Measurements from ENCODE around the gene FLNC.
A peak's percentile ranks its signal among the peaks of the same experiment; 100 is the strongest.

The FLNC gene

DNA sequence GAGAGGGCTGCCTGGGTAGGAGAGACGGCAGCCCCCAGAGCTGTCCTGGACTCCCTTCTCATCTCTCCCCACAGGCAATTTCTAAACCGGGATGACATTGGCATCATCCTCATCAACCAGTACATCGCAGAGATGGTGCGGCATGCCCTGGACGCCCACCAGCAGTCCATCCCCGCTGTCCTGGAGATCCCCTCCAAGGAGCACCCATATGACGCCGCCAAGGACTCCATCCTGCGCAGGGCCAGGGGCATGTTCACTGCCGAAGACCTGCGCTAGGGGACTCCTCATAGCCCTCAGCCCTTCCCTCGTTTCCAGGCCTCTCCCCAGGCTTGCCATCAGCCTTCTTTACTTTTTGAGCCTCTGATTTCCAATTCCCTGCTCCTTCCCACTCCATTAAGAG, 35.1 kb downstream of the FLNC start:
- no peak for DNase-seq (ENCODE audit: low spot score)

DNA sequence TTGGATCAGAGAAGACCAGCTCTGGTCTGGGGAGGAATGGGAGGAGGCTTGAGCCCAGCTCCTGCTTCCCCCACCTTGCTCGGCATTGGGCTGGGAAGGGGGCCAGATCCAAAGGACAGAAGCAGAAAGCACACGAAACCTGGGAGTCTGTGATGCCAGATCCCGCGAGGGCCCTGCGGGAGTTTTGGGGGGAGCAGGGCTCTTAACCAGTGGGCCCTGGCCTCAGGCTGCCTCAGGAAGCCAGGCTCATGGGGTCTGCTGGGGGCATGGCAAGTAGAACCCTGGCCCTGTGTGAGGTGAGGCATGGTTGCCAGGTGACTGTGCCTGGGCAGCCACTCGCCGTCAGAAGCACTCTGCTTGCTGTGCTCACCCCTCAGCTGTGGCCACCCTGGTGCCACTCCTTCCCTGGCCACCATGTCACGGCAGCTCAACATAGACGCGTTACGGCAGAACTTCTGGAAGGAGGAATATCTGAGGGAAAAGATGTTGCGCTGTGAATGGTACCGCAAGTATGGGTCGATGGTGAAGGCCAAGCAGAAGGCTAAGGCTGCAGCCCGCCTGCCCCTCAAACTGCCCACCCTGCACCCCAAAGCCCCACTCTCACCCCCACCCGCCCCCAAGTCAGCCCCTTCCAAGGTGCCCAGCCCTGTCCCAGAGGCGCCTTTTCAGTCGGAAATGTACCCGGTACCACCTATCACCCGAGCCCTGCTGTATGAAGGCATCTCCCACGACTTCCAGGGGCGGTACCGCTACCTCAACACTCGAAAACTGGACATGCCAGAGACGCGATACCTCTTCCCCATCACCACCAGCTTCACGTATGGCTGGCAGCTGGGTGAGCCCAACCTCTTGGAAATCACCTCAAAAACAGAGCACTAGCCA, 36.0 kb downstream of the FLNC start:
- DNase-seq (ENCODE audit: low spot score), result no peak

DNA sequence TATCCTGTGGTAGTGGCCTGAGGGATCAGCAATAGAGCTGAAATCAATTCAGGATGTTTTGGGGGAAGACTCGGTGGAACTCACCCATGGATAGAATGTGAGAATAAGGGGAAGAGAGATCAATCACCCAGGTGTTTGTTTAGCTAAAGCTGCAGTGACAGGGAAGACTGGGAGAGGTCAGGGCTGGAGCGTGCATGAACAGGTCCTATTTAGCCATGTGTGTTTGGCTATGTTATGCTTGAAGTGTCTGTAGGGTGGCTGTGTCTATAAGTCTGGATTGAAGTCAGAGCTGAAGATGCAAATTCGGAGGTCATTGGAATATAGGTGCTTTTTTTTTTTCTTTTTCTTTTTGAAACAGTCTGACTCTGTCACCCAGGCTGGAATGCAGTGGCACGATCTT, 37.0 kb downstream of the FLNC start:
- DNase-seq (ENCODE audit: low spot score), result no peak

DNA sequence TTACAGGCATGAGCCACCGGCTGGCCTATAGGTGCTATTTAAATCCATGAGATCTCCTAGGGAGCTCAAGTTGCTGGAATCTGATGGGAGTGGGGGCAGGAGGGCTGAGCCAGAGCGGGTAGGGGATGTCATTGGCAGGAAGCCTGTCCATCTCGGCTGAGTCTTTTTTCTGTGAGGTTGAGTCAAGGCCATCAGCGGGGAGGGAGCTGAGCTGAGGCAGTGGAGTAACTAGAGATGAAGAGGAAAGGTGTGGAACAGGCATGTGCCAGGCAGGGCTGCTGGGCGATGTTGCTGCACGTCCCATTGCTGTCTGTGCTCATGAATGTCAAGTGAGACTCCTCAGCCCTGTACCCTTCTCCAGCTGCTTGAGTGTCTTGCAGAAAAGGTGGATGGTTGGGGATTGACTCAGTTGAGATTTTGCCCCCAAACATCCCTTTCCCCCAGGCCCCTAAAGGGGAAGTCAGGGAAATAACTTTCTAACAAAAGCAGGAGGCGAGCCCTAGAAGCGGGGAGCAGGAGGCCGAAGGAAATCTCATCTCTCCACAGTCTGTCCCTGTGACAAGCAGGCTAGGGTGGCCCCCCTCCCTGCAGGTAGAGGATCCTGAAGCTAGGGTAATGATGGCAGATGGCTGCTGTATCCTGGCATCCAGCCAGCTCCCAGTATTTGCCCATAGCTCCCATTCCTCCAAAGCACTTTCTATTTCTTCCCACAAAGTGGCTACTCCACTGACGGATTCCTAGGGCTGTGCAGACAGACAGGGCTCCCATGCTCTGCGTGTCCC, 37.8 kb downstream of the FLNC start:
- no peak for DNase-seq (ENCODE audit: low spot score)

DNA sequence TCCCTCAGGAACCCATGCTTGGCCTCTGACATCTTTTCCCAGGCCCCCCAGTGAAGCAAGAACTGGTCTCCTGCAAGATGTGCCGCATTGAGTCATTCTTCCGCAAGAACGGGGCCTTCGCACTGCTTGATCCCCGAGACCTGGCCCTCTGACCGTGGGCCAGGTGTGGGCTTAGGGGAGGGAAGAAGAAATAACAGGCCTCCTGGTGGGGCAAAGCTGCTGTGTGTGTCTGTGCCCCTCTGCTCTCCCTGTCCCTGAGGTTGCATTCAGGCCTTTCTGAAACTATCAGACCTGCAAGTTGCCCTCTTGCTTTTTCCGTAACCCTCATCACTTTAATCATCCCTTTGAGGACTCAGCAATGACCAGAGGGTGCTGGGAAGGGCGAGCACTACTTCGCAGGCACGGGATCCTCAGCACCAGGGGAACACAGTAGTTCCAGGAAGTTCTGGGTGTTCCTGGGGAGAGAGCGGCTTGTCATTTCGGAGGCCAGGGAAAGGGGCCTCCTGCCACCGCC, 38.5 kb downstream of the FLNC start:
- no peak for DNase-seq (ENCODE audit: low spot score)

DNA sequence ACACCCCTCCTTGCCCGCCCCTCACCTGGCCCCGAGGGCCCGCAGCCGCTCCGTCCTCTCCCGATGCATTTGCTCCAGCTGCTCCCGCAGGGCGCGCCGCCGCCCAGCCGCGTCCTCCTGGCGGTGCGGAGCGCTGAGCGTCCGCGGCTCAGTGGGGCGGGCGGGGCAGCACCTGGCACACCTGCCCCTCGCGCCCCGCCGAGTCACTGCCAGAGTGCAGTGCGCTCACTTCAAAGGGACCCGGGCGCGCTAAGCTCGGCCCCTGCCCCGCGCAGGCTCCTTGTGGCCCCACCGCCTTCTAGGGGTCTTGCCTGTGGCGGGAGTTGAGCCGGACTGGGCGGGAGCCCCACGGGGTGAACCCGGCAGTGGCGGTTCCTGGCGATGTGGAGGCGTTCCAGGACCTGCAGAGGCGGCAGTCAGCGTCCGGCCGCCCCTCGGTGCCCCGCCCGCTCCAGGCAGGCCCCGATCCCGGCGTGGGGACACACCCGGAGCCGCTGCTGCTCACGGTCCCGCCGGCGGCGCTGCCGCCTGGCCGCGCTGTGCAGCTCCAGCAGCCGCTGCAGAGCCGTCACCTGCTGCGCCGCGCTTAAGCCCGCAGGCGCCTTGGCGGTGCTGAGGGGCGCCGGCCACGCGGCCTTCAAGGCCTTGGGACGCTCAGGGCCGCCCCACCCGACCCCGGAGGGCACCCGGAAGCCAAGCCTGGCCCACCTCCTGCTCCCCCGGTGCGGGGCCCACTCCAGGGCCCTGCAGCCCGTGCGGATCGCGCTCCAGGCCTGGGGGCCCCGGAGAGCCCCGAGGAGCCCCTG, 39.1 kb downstream of the FLNC start:
- DNase-seq (ENCODE audit: low spot score), result peak; percentile 75

DNA sequence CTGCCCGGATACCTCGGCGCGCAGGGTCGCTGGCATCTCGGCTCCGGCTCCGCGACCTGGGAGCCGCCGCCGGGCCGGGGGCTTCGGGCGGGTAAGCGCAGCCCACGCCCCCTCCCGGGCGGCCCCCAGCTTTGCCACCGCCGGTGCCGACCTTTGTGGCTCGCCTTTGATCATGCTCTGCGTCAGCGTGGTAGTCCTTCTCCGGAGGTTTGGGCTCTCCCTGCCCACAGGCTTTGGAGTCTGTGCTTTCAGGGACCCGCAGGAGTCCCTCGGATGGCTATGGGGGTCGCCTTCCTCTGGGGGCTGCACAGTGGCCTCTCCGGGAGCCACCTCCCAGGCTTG, 39.7 kb downstream of the FLNC start:
- DNase-seq (ENCODE audit: low spot score), result no peak

DNA sequence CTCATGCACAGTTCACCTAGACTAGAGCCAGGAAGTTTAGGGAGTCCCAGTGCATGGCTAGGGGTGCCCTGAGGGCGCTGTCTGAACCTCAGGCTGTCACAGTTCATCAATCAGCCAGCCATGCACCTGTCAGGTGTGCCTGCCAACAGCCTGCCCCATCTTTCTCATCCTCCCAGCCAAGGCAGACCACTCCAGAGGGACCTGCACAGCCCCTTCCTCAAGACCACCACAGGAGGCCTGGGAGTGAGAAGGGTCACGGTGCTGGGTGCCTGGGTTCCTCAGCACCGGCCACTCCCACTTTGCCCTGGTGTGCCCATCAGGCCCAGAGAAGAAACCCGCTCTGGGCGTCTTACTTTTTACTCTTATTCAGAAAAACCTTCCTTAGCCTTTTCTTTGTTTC, 40.8 kb downstream of the FLNC start:
- DNase-seq (ENCODE audit: low spot score), result no peak

DNA sequence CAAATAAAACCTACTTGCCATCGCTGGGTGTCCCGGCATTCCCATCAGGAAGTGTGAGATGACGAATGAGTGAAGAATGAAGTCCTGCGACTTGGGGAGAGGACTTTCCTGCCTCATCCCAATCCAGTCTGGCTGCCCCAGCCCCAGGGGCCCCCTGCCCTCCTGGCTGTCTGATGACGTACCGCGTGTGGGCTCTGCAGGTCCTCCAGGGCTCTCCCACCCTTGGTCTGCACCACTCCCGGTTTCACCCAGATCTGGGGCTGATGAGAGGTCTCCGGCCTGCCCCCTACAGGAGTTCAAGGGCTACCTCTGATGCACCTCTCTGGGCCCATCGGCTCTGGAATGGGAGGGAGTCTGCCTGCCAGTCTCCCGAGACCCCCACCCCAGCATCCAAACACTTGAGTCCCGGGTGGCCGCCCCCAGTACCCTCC, 42.2 kb downstream of the FLNC start:
- no peak for DNase-seq (ENCODE audit: low spot score)

DNA sequence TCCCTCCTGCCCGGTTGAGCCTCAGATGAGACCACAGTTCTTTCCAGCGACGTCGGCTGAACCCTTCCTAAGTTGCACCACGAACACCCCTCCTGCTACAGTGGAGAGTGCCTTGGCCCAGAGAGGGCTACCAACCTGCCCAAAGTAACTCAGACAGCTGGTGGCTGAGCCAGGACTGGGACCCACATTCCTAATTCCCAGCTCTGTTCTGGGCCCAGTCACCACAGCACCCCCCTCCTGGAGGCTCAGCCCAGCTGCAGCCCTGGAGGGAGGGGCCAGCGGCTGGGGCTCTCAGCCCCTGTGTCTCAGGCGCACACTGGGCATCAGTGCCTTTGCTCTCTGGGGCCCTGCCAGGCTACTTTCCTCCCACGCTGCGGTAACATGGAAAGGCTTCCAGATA, 43.0 kb downstream of the FLNC start:
- DNase-seq (ENCODE audit: low spot score), result no peak

DNA sequence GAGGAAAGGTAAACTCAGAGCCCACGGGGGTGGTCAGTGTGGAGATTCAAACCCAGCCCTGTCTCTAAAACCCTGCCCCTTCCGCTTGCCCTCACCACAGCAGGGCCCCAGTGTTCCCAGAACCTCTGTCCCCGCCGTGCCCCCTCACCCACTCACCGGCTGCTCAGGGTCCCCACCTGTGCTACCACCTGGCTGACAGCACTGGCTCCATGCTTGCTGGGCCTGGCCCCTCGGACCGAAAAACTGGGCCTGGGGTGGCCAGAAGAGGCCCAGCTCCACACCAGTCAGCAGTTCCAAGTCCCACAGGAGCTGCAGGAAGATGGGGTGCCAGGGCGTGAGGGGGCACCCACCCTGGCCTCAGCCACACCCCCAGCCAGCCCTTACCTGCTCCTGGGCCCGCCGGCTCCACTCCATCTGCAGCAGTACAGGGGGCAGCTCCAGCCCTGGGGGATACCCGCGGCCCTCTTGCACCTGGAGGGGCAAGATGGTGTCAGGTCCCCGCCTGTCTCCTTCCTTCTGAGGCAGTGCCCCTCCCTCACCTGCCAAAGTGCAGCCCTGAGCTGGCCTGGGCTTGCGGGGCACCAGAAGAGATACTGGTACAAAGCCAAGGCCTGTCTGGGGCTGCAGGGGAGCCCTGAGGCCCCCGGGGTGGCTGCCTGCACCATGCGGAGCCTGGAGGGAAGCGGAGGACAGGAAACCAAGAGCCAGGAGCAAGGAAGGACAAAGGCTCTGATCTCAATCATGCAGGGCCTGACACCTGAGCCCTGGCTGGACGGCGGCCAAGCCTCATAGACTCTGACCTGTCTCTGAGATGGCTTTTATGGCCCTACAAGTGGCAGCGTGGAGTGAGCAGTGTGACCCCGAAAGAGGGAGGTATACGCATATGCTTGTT, 44.2 kb downstream of the FLNC start:
- no peak for DNase-seq (ENCODE audit: low spot score)

DNA sequence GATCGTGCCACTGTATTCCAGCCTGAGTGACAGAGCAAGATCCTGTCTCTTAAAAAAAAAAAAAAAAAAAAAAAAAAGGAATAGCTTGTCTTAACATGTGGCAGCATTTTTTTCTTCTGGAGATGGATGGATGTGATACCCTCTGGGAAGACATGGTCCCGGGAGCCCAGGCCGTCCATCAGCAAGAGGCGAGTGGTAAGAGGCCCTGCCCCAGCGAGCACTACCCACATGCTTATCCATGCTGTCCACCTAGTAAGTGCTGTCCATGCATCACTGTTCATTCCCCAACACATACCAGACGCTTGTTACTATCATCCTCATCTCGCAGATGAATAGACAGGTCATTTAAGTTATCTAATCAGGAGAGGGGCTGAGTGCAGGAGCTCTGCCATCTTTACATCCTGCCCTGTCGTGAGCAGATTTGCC, 45.3 kb downstream of the FLNC start:
- DNase-seq (ENCODE audit: low spot score), result no peak

DNA sequence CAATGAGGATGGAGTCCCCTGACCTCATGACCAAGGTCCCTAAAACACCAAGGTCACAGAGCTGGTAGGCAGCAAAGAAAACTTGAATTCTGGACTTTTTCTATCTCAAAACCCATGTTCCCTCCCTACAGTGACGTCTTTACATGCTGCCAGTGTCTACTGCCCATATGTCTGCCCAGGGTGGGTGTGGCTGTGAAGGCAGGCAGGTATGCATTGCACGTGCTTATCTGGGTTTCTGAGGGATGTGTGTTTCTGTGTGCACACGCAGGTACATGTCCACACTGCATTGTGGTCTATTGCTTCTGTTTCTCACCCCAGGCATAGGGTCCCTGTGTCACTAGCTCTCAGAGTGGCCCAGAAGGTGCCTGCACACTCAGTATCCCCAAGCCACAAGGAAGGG, 45.9 kb downstream of the FLNC start:
- no peak for DNase-seq (ENCODE audit: low spot score)

DNA sequence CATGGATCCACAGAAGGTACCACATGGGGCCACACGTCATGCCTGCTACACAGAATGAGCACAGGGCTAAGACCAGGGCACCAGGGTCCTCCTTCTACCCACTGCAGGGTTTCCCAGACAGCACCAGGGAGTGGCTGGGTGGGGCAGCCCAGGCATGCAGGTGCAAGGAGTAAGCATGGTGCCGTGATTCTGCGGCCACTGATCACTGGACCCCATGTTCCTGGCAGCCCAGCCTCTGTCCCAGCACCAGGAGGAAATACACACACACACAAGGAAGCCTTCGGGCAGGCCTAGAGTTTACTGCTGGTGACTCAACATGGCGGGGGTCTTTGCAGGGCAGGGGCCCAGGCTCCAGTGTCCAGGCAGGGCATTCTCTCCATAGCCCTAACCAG, 46.4 kb downstream of the FLNC start:
- DNase-seq (ENCODE audit: low spot score), result no peak

DNA sequence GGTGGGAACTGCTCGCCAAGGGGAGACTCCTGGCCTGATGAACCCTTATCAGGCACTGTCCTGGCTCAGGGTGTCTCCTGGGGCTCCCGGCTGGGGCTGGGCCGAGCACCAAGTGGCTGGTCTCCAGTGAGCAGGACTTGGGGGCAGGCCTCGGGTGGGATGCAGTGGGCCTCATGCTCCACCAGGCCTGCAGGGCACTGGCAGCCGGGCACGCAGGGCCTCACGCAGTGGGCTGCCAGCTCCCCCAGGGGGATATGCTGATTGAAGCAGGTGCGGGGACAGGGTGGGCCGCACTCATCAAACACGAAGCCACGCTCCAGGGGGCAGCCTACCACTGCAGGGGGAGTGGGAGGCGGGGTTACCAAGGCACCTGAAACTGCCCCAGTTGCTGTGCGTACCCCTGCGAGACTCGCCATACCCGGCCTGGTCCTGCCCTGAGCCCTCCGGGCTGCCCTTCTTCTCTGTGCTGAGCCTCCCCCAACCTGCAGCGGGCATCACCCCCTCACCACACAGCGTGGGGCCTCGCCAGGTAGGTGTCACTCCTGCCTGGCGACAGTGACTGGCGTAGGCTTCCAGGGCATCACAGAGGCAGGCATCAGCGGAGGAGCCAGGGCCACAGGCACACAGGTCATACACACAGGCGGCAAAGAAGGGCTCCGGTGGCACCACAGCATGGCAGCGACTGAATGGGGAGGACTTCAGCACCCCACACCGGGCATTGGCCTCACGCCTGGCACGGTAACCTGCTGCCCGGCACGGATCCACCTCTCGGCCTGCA, 47.0 kb downstream of the FLNC start:
- DNase-seq (ENCODE audit: low spot score), result no peak

DNA sequence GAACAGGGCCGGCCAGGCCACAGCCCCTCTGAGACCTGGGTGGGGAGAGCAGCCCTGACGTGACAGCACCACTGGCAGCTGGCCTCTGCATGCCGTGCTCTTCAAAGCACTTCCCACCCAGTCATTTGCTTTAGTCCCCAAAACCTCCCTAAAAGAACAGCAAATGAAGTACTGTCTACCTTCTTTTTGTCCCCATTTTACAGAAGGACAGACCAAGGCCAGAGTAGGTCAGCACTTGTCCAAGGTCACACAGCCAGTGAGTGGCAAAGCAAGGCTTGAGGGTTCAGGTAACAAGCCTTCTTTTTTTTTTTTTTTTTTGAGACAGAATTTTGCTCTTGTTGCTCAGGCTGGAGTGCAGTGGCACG, 47.5 kb downstream of the FLNC start:
- DNase-seq (ENCODE audit: low spot score), result no peak

DNA sequence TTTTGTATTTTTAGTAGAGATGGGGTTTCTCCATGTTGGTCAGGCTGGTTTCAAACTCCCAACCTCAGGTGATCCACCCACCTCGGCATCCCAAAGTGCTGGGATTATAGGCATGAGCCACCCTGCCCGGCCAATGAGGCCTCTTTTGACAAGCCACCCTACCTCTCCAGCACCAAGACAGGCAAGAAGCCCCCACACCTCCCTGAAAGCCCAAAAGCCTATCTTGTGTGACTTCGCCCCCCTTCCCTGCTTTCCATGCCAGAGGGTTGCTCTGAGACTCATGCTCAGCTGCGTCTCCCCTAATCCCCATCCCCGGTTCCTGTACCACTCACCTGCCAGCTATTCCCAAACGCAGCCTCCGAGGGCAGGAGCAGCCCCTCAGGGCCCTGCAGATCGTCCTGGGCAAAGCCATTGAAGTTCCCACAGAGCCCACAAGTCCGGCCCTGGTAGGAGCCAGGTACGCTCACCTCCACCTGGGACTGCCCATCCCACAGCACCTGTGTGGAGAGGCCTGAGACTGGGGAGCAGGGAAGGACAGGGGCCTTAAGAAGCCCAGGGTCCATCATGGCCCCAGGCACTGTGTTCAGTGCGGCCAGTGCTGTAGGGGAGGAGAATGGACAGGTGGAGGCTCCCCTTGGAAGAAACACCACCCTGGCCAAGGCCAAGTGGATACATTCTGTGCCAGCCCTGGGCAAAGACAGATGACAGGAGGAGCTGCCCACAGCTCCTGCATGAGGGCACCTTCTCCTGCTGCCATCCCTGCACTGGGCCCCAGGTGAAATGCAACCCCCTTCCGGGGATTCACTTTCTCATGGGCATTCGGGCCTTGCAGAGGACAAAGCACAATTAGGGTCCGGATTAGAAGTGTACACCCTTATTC, 48.3 kb downstream of the FLNC start:
- DNase-seq (ENCODE audit: low spot score), result no peak

DNA sequence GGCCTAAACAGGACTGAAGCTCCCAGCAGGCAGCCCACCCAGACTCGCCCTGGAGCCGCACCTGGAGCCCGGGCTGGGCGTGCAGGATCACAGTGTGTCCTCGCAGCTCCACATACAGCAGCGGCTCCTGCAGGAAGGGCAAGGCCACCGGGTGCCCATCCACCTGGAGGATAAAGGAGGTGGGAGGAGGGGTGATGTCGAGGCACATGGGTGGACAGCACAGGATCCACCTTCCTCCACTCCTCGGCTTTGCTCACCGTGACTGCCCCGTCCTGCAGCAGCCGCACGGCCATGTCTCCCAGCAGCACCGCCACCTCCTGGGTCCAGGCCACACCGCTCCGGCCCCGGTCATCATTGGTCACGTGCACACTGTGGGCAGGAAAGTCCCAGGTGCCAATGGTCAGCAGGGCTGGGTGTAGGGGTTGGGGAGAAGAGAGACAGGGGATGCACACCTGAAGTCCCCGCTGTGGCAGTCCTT, 49.3 kb downstream of the FLNC start:
- no peak for DNase-seq (ENCODE audit: low spot score)

DNA sequence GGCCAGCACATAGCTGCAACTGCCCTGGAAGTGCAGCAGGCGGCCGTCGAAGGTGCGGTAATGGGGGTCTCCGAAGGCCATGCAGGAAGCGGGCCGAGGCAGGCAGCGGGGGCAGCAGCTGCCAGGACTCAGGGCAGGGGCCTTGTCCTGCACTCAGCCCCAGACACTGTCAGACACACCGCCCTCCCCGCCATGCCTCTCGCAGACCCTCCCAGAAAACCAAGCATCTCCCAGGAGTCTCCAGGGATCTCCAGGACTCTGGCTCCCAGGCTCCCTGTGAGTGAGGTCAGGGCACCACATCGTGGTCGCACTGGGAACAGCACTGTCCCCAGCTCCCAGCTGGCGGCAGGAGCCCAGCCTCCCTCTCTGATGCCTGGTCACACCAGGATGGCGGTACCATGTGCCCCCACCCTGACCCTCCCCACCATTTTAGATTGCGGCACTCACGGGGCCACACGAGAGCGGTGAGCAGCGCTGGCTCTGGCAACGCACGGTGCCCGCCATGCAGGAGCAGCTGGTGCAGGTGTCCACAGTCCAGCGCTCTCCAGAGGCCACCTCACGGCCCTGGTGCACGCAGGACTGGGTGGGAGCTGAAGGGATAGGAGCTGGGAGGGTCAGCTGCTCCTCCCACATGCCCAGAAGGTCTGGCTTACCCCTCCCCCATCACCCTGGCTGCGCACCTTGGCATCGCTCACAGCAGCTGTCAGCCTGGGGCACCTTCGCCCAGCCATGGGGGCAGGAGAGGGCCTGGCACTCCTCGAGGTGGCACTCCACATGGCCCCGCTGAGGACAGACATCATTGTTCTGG, 49.9 kb downstream of the FLNC start:
- peak; percentile 94 for DNase-seq (ENCODE audit: low spot score)
